Right atrium auricular region (tissue), 2 donors: ENCODE data around the gene SIRPA. TPM values are rescaled to one million over a fixed set of nuclear protein-coding genes. Genes with fewer than 3 reads are reported as not detected.

Experiments used
- DNase-seq: peaks from one replicate; pipeline ENCODE4 v3.0.0-alpha.2; 2019; ENCODE audit warnings: low spot score
- H3K27ac ChIP-seq, 2 donors: fragments of 200-600 bp; sonication (generic); 1 replicate in 1 of 2; 2 replicates in 1 of 2; pipeline ENCODE4 v1.5.1; 2016 to 2019
- H3K27me3 ChIP-seq, 2 donors: fragments of 200-600 bp; sonication (generic); one replicate each; pipeline versions ENCODE4 v1.5.1 to v1.6.0; 2017 to 2019
- H3K36me3 ChIP-seq: fragments of 200-600 bp; sonication (generic); one replicate; pipeline ENCODE4 v1.5.1; 2016
- H3K4me1 ChIP-seq, 2 donors: fragments of 200-600 bp; sonication (generic); one replicate each; pipeline versions ENCODE4 v1.5.1 to v1.6.0; 2017 to 2019
- H3K4me3 ChIP-seq, 2 donors: fragments of 200-600 bp; sonication (generic); 1 replicate in 1 of 2; 2 replicates in 1 of 2; pipeline ENCODE4 v1.5.1; 2017 to 2019; ENCODE audit warnings: mild to moderate bottlenecking in 1 of 2, moderate library complexity in 1 of 2
- H3K9me3 ChIP-seq, 2 donors: fragments of 200-600 bp; sonication (generic); one replicate each; pipeline ENCODE4 v1.5.1; 2019
- total RNA-seq, 2 donors: library from RNA; depleted of rRNA; stranded (reverse); fragments of >200 nt; gene quantifications; one replicate each; pipeline ENCODE4 v1.1.0, GENCODE V29; 2016
- TF ChIP-seq, protein P1 (sequence below), 2 donors: fragments of 200-600 bp; sonication (generic); IDR thresholded peaks; one replicate each; pipeline ENCODE4 v1.5.1; 2019; ENCODE audit warnings: antibody characterized with exemption in 2 of 2

Gene SIRPA
- total RNA-seq, 2 donors from 2014 or later: 32.4 to 58.5 TPM

DNA sequence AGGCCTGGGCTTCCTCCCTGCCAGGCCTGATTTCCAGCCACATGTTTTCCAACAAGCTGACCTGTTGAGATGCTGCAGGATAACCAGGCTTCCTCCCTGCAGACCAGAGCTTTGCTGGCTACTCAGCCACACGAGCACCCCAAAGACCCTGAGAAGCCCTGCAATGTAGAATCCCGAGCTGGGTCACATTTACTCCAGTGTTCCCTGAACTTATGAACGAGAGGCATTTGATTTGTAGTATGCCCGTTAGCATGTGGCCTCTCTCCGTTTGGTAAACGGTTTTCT lies 4.0 kb downstream of the SIRPA start:
- H3K4me3 ChIP-seq: no peak overlapping the region
- H3K36me3 ChIP-seq: no peaks in the 10 kb centered on the region
- no peak for DNase-seq
- no peaks in the 10 kb centered on the region for H3K27me3 ChIP-seq
- TF ChIP-seq, protein P1, sequence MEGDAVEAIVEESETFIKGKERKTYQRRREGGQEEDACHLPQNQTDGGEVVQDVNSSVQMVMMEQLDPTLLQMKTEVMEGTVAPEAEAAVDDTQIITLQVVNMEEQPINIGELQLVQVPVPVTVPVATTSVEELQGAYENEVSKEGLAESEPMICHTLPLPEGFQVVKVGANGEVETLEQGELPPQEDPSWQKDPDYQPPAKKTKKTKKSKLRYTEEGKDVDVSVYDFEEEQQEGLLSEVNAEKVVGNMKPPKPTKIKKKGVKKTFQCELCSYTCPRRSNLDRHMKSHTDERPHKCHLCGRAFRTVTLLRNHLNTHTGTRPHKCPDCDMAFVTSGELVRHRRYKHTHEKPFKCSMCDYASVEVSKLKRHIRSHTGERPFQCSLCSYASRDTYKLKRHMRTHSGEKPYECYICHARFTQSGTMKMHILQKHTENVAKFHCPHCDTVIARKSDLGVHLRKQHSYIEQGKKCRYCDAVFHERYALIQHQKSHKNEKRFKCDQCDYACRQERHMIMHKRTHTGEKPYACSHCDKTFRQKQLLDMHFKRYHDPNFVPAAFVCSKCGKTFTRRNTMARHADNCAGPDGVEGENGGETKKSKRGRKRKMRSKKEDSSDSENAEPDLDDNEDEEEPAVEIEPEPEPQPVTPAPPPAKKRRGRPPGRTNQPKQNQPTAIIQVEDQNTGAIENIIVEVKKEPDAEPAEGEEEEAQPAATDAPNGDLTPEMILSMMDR (IDR thresholded peaks at IDR 0.05): no peak
- no peaks in the 10 kb centered on the region for H3K9me3 ChIP-seq
- peak overlapping the region; percentile 94 to 96 for H3K27ac ChIP-seq
- peaks cover 0 to 49% of the 10 kb centered on the region in 2 donors for H3K4me1 ChIP-seq

DNA sequence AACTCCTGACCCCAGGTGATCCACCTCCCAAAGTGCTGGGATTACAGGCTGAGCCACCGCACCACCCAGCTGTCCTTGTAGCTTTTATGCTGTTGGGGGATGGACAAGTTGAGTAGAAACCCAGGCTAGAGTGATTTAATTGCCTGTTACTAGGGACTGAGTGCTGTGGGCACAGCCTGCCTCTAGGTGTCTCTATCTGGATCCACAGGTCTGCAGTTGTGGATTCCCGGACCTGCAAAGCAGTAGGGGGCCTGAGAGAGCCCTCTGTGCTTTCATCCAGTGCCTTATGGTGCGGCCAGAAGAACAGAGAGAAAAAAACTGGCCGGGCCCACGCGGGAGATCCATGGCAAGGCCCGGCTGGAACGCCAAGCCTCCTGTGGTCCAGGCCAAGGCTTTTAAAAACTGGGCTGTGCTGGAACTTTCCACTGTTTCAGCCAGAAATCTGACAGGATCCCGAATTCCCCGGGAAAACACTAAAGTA lies 5.2 kb downstream of the SIRPA start:
- no peaks in the 10 kb centered on the region for H3K36me3 ChIP-seq
- H3K4me3 ChIP-seq: no peak overlapping the region
- no peak for DNase-seq
- peak overlapping the region; percentile 51 to 96 for H3K27ac ChIP-seq
- TF ChIP-seq, protein P1 (IDR thresholded peaks at IDR 0.05): peak; percentile 27 to 65
- no peaks in the 10 kb centered on the region for H3K27me3 ChIP-seq
- no peaks in the 10 kb centered on the region for H3K9me3 ChIP-seq
- peaks cover 0 to 49% of the 10 kb centered on the region in 2 donors for H3K4me1 ChIP-seq

DNA sequence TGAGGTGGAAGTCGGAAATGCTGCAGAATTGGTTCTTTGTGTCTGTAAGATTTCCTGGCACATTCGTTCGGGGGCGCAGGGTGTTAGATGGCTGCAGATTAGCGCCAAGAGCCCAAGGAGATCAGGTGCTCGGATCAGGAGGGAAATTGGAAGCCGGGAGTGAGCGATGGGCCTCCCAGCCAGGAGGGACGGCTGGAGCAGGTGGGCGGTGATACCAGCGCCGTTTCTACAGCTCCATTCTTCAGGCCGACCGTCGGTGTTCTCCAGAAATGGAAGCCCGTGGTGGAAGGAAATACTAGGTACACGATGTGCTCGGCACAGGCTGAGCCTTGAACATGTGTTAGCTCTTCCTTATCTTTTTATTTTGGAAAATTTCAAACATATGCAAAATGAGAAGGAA lies 6.5 kb downstream of the SIRPA start:
- no peaks in the 10 kb centered on the region for H3K36me3 ChIP-seq
- H3K4me3 ChIP-seq: no peak overlapping the region
- H3K27me3 ChIP-seq: no peaks in the 10 kb centered on the region
- H3K27ac ChIP-seq: no peak overlapping the region
- H3K4me1 ChIP-seq: peaks cover 0 to 41% of the 10 kb centered on the region in 2 donors
- H3K9me3 ChIP-seq: no peaks in the 10 kb centered on the region
- TF ChIP-seq, protein P1 (IDR thresholded peaks at IDR 0.05): no peak
- no peak for DNase-seq

GRCh38 chr20:1902188-1902587 lies 7.0 kb downstream of the SIRPA start:
- no peaks in the 10 kb centered on the region for H3K36me3 ChIP-seq
- TF ChIP-seq, protein P1 (IDR thresholded peaks at IDR 0.05): no peak
- H3K27me3 ChIP-seq: no peaks in the 10 kb centered on the region
- H3K4me1 ChIP-seq: peaks cover 0 to 41% of the 10 kb centered on the region in 2 donors
- no peak for DNase-seq
- H3K4me3 ChIP-seq: no peak overlapping the region
- no peak overlapping the region for H3K27ac ChIP-seq
- no peaks in the 10 kb centered on the region for H3K9me3 ChIP-seq

DNA sequence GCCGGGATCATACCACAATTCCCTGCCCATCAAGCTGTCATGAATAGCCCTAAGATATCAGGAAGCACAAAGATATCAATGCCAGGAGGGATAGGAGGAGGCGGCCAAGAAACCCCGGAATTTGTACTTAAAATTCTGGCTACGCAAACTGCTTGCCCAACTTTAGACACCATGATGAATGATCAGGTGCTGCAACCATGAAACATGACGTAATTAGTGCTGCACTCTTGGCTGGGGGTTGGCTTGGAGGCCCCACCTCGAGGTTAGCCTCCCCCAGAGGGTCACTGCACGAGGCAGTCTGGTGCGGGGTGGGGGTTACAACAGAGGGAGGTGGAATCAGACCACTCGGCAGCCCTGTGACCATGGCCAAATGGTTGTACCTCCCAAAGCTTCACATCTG lies 8.9 kb downstream of the SIRPA start:
- DNase-seq: no peak
- TF ChIP-seq, protein P1 (IDR thresholded peaks at IDR 0.05): no peak
- no peaks in the 10 kb centered on the region for H3K27me3 ChIP-seq
- H3K36me3 ChIP-seq: no peaks in the 10 kb centered on the region
- no peak overlapping the region for H3K4me3 ChIP-seq
- H3K27ac ChIP-seq: no peak overlapping the region
- no peaks in the 10 kb centered on the region for H3K9me3 ChIP-seq
- peaks cover 0 to 38% of the 10 kb centered on the region in 2 donors for H3K4me1 ChIP-seq

DNA sequence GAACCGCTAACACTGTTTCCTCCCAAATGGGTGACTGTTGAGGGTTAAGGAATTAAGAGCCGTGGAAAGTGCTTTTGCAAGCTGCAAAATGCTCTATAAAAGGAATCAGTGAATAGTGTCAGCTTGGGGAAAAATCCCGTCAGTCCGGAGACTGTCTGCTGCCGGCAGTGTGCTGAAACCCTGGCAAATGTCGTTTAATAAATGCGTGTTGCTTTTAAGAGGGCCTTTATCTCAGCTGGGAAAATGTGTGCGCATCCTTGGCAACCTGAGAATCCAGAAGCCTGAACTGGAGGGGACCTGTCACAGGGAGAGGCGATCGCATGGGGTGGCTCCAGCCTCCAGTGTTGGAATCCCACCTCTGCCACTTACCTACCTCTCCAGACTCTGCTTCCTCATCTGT lies 9.8 kb downstream of the SIRPA start:
- Histone ChIP-seq H3K4me1 (peaks cover 0 to 35% of the 10 kb centered on the region in 2 donors), H3K27me3 (no peaks in the 10 kb centered on the region), H3K36me3 (no peaks in the 10 kb centered on the region), H3K9me3 (no peaks in the 10 kb centered on the region), H3K4me3 (no peak overlapping the region), H3K27ac (no peak overlapping the region)
- no peak for DNase-seq
- TF ChIP-seq, protein P1 (IDR thresholded peaks at IDR 0.05): no peak
